Muscle of leg (tissue), 11 donors: ENCODE data around the gene SRSF12. TPM values are rescaled to one million over a fixed set of nuclear protein-coding genes. Genes with fewer than 3 reads are reported as not detected.

ENCODE experiments used
- DNase-seq: peaks from one replicate; pipeline ENCODE4 v3.0.0; 2013
- H3K27ac ChIP-seq: one replicate; pipeline ENCODE4 v1.5.1; 2013; ENCODE audit warnings: mild to moderate bottlenecking, low read length, control low read depth
- H3K27me3 ChIP-seq: one replicate; pipeline ENCODE4 v1.6.1; 2013; ENCODE audit warnings: low read length; ENCODE audit not compliant: control insufficient read depth, insufficient read depth
- H3K36me3 ChIP-seq: one replicate; pipeline ENCODE4 v1.6.1; 2013; ENCODE audit warnings: low read length; ENCODE audit not compliant: control insufficient read depth, insufficient read depth
- H3K4me1 ChIP-seq: one replicate; pipeline ENCODE4 v1.6.1; 2013; ENCODE audit warnings: low read length; ENCODE audit not compliant: control insufficient read depth, insufficient read depth
- H3K4me3 ChIP-seq: one replicate; pipeline ENCODE4 v1.5.1; 2013; ENCODE audit warnings: low read length, control low read depth
- H3K9me3 ChIP-seq: replicated peaks from 2 replicates; pipeline ENCODE4 v1.6.1; 2013; ENCODE audit warnings: low read depth, low read length; ENCODE audit not compliant: control insufficient read depth
- WGBS: methylation state at CpG from one replicate; pipeline ENCODE4 v1.1.5; 2013; ENCODE audit warnings: missing lambda C conversion rate; ENCODE audit not compliant: insufficient coverage; 5-methylcytosine and 5-hydroxymethylcytosine counted together
- polyA plus RNA-seq, 8 donors: library from polyadenylated mRNA; unstranded; fragments of 120-200 nt; gene quantifications; one replicate each; pipeline versions ENCODE4 v1.2.1 to v1.2.3, GENCODE V29; 2013; ENCODE audit warnings: inconsistent platforms in 1 of 8, low replicate concordance in 1 of 8; ENCODE audit not compliant: insufficient read length in 8 of 8, insufficient read depth in 1 of 8
- total RNA-seq: library from RNA; stranded (reverse); fragments of 120-200 nt; gene quantifications from one replicate; pipeline ENCODE4 v1.2.4, GENCODE V29; 2013

Gene SRSF12
- total and polyA plus RNA-seq, 9 donors: 2.8 to 5.4 (median 4.0) TPM

GRCh38 chr6:89145091-89145955 is 27.5 kb upstream of the SRSF12 start:
- Histone ChIP-seq H3K27ac (peak overlapping the region; percentile 94), H3K27me3 (no peaks in the 10 kb centered on the region), H3K9me3 (no peaks in the 10 kb centered on the region), H3K4me1 (peaks cover 3% of the 10 kb centered on the region), H3K36me3 (peaks cover 7% of the 10 kb centered on the region), H3K4me3 (peak overlapping the region; percentile 75)
- 1% methylated on average over 8 of the region's 17 CpGs for WGBS
- DNase-seq: peak; percentile 82

GRCh38 chr6:89144354-89144906 is 26.6 kb upstream of the SRSF12 start:
- Histone ChIP-seq H3K27ac (no peak overlapping the region), H3K4me3 (no peak overlapping the region), H3K9me3 (no peaks in the 10 kb centered on the region), H3K27me3 (no peaks in the 10 kb centered on the region), H3K4me1 (peaks cover 3% of the 10 kb centered on the region), H3K36me3 (peaks cover 2% of the 10 kb centered on the region)
- 49% methylated on average over 2 of the region's 2 CpGs for WGBS
- peak; percentile 6 for DNase-seq

GRCh38 chr6:89140347-89141156 is 22.7 kb upstream of the SRSF12 start:
- Histone ChIP-seq H3K27me3 (no peaks in the 10 kb centered on the region), H3K9me3 (no peaks in the 10 kb centered on the region), H3K4me3 (no peak overlapping the region), H3K4me1 (no peaks in the 10 kb centered on the region), H3K27ac (no peak overlapping the region), H3K36me3 (peaks cover 2% of the 10 kb centered on the region)
- WGBS: 74% methylated on average over 4 of the region's 7 CpGs
- no peak for DNase-seq

GRCh38 chr6:89139509-89140346 is 21.9 kb upstream of the SRSF12 start:
- H3K27ac ChIP-seq: no peak overlapping the region
- H3K4me3 ChIP-seq: no peak overlapping the region
- H3K9me3 ChIP-seq: no peaks in the 10 kb centered on the region
- H3K27me3 ChIP-seq: no peaks in the 10 kb centered on the region
- WGBS: 59% methylated on average over 3 of the region's 5 CpGs
- DNase-seq: no peak
- peaks cover 2% of the 10 kb centered on the region for H3K36me3 ChIP-seq
- H3K4me1 ChIP-seq: no peaks in the 10 kb centered on the region

- DNase-seq: no peak
- no CpG with 5 or more reads among the region's 2 CpGs for WGBS
- Histone ChIP-seq H3K36me3 (peaks cover 2% of the 10 kb centered on the region), H3K4me3 (no peak overlapping the region), H3K27ac (no peak overlapping the region), H3K27me3 (no peaks in the 10 kb centered on the region), H3K4me1 (no peaks in the 10 kb centered on the region), H3K9me3 (no peaks in the 10 kb centered on the region)
These were observed 20.3 kb upstream of the SRSF12 start for GRCh38 chr6:89138173-89138572.

- Histone ChIP-seq H3K27me3 (no peaks in the 10 kb centered on the region), H3K4me3 (no peak overlapping the region), H3K4me1 (no peaks in the 10 kb centered on the region), H3K36me3 (no peaks in the 10 kb centered on the region), H3K9me3 (no peaks in the 10 kb centered on the region), H3K27ac (no peak overlapping the region)
- DNase-seq: no peak
- WGBS: 42% methylated on average over 2 of the region's 3 CpGs
These were observed 16.9 kb upstream of the SRSF12 start for GRCh38 chr6:89134723-89135122.

GRCh38 chr6:89133981-89134380 is 16.1 kb upstream of the SRSF12 start:
- Histone ChIP-seq H3K36me3 (no peaks in the 10 kb centered on the region), H3K4me1 (no peaks in the 10 kb centered on the region), H3K4me3 (no peak overlapping the region), H3K27me3 (no peaks in the 10 kb centered on the region), H3K9me3 (no peaks in the 10 kb centered on the region), H3K27ac (no peak overlapping the region)
- DNase-seq: no peak
- 68% methylated on average over 7 of the region's 9 CpGs for WGBS

- Histone ChIP-seq H3K4me1 (no peaks in the 10 kb centered on the region), H3K4me3 (no peak overlapping the region), H3K27me3 (no peaks in the 10 kb centered on the region), H3K36me3 (no peaks in the 10 kb centered on the region), H3K9me3 (no peaks in the 10 kb centered on the region), H3K27ac (no peak overlapping the region)
- WGBS: 100% methylated on average over 1 of the region's 2 CpGs
- DNase-seq: no peak
These were observed 14.2 kb upstream of the SRSF12 start for GRCh38 chr6:89132057-89132456.

GRCh38 chr6:89131599-89131998 is 13.7 kb upstream of the SRSF12 start:
- Histone ChIP-seq H3K9me3 (no peaks in the 10 kb centered on the region), H3K36me3 (no peaks in the 10 kb centered on the region), H3K4me3 (no peak overlapping the region), H3K27ac (no peak overlapping the region), H3K27me3 (no peaks in the 10 kb centered on the region), H3K4me1 (no peaks in the 10 kb centered on the region)
- 90% methylated on average over 3 of the region's 3 CpGs for WGBS
- DNase-seq: no peak
